Suprapubic skin (tissue), 3 donors: ENCODE measurements around the gene SETD2.

Experiments
- CTCF ChIP-seq, 2 donors: fragments of 200-600 bp in 1 of 2; fragments of 450-650 bp in 1 of 2; sonication (generic) in 1 of 2; IDR thresholded peaks; one replicate each; pipeline ENCODE4 v1.5.1; 2016 to 2019; ENCODE audit warnings: antibody characterized with exemption in 2 of 2, mild to moderate bottlenecking in 1 of 2, moderate library complexity in 1 of 2
- POLR2A ChIP-seq, 2 donors: fragments of 450-650 bp; IDR thresholded peaks; one replicate each; pipeline ENCODE4 v1.6.1; 2017; ENCODE audit warnings: antibody characterized with exemption in 2 of 2, mild to moderate bottlenecking in 2 of 2, moderate library complexity in 2 of 2

- TF ChIP-seq CTCF (IDR thresholded peaks at IDR 0.05) (no peak), POLR2A (IDR thresholded peaks at IDR 0.05) (peak in 1 of 2 donors; percentile 39)
Measured at GRCh38 chr3:47009225-47010110, 154.4 kb downstream of the SETD2 start.
